ENCODE data around the gene SHOC2.

Gene SHOC2

DNA sequence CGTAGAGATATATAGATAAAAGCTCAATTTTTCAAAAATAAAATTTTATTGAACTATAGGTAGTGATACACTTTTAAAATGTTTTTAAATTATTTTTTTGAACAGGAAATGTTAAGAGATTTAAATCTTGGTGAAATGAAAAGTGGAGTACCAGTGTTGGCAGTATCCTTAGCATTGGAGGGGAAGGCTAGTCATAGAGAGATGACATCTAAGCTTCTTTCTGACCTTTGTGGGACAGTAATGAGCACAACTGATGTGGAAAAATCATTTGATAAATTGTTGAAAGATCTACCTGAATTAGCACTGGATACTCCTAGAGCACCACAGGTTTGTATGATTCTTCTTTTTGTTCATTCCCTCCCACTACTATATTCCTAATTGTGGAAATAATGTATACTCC, 31.8 kb upstream of the SHOC2 start:
- DNase-seq (ENCODE audit: low read depth), result no peak
- TF ChIP-seq CTCF (IDR thresholded peaks at IDR 0.05; ENCODE audit: low read length, missing control alignments), result no peak

DNA sequence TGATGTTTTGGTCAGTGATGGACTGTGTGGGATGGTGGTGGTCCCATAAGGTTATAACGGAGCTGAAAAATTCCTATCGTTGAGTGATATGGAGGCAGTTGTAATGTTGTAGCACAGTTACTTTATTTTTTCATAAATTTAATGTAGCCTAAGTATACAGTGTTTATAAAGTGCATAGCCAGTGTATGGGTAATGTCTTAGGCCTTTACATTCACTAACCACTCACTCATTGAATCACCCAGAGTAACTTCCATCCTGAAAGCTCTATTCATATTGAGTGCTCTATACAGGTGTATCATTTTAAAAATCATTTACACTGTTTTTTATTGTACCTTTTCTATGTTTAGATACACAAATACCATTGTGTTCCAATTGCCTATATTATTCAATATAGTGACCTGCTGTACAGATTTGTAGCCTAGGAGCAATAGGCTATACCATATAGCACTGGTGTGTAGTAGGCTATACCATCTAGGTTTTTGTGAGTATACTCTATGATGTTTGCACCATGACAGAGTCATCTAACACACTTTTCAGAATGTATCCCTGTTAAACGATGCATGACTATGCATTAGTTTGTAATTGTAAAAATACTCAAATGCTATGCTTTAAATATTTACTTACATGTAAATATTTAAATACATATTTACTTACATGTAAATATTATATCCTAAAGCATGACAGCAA, 26.7 kb upstream of the SHOC2 start:
- no peak overlapping the region for H3K4me3 ChIP-seq (replicated peaks; ENCODE audit: low read depth, low read length)
- no peak for DNase-seq (ENCODE audit: low read depth)
- TF ChIP-seq CTCF (IDR thresholded peaks at IDR 0.05; ENCODE audit: low read length, missing control alignments), result no peak

More for the DNA sequence above, 31.8 kb upstream of the SHOC2 start:
- no peak overlapping the region for H3K4me3 ChIP-seq (replicated peaks; ENCODE audit: low read depth, low read length)

GRCh38 chr10:110893559-110894179, 25.7 kb upstream of the SHOC2 start:
- peak; percentile 64 for DNase-seq (ENCODE audit: low read depth)
- H3K4me3 ChIP-seq (replicated peaks; ENCODE audit: low read depth, low read length), result no peak overlapping the region
- peak; percentile 46 for TF ChIP-seq CTCF (IDR thresholded peaks at IDR 0.05; ENCODE audit: low read length, missing control alignments)

- no peak for TF ChIP-seq CTCF (IDR thresholded peaks at IDR 0.05; ENCODE audit: low read length, missing control alignments)
- no peak for DNase-seq (ENCODE audit: low read depth)
Observed at GRCh38 chr10:110897184-110897583, 22.2 kb upstream of the SHOC2 start.

DNA sequence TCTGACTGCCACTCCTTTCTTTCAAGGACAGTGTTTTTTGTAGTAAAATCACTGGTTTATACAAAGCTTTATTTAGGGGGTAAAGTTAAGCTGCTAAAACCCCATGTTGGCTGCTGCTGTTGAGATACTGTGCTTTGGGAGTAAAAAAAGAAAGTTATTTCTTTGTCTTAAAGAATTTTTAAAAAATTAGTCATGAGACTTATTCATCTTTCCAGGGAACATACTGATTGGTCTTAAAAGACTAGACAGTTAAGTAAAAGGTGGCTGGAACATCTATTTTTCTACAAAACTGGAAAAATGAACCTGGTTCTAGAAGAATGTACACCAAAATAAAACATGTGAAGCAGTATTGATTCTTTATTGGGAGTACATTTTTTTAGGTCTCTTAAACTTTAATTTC, 21.0 kb upstream of the SHOC2 start:
- H3K4me3 ChIP-seq (replicated peaks; ENCODE audit: low read depth, low read length), result no peak overlapping the region
- no peak for DNase-seq (ENCODE audit: low read depth)
- no peak for TF ChIP-seq CTCF (IDR thresholded peaks at IDR 0.05; ENCODE audit: low read length, missing control alignments)

More at GRCh38 chr10:110897184-110897583, 22.2 kb upstream of the SHOC2 start:
- H3K4me3 ChIP-seq (replicated peaks; ENCODE audit: low read depth, low read length), result no peak overlapping the region

DNA sequence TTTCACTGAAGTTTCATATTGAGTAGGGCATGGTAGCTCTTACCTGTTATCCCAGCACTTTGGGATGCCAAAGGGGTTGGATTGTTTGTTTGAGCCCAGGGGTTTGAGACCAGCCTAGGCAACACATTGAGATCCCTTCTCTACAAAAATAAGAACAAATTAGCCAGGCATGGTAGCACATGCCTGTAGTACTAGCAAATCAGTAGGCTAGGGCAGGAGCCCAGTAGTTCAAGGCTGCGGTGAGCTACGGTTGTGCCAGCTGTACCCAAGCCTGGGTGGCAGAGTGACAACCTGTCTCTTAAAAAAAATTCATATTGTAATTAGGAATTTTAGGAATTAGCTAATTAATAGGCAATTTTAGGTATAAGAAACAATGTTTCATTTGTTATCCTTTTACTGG, 18.4 kb upstream of the SHOC2 start:
- DNase-seq (ENCODE audit: low read depth), result no peak
- H3K4me3 ChIP-seq (replicated peaks; ENCODE audit: low read depth, low read length), result no peak overlapping the region
- no peak for TF ChIP-seq CTCF (IDR thresholded peaks at IDR 0.05; ENCODE audit: low read length, missing control alignments)
